ENCODE data around the gene MRPL45.
"Not testable (repeated sequence)": the region's sequence is repeated elsewhere in the genome, so short reads cannot be mapped to it uniquely, and the experiment has no call there.

MRPL45 gene

DNA sequence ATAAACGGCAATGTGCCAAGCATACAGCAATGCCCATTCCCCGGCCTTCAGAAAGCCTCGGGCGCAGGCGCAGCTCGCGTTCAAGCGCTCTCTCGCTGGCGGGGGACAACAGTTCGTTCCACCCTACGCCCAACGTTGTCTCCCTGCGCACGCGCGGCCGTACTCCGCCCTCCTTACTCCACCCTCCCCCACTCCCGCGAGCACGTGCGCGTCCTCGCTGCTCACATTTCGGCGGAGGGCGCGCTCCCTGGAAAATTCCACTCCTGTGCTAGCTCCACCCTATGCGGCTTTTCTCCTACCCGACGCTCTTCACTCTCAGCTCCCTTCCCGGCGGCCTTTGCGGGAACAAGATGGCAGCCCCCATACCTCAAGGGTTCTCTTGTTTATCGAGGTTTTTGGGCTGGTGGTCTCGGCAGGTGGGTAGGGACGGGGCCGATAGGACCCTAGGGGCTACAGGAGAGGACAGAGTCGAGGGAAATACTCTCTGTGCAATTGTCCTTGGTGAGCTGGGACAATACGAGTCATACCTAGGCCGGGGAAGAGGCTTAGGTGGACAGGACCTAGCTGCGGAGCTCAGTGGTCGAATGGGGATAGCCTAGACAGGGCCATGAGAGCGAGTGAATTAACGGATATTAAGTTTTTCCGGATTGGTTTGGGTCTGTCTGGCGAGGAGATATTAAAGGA, at the start of gene MRPL45:
Gene MRPL45 (plus strand): TSS at position 335 of the 684 bp plus-strand sequence. CDS start 16 bp downstream, at position 351.
- DNase-seq (ENCODE audit: extremely low read depth, low read depth), result peak; percentile 85

DNA sequence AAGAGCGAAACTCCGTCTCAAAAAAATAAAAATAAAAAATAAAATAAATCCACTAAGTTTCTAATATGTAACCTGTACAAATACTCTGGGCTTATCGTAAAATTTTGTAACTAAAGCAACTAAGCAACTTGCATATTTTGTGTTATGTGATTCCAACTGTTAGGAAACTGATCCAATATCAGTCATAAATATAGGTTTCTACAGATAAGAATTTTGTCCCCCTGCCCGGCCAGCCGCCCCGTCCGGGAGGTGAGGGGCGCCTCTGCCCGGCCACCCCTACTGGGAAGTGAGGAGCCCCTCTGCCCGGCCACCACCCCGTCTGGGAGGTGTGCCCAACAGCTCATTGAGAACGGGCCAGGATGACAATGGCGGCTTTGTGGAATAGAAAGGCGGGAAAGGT, 43.8 kb upstream of the MRPL45 start:
- DNase-seq (ENCODE audit: extremely low read depth, low read depth); H3K4me3 ChIP-seq (replicated peaks; ENCODE audit: low read depth, low read length): not testable (repeated sequence)

More for the DNA sequence above, at the start of gene MRPL45:
- peak within 1 kb of the TSS; percentile 60 for H3K4me3 ChIP-seq (replicated peaks; ENCODE audit: low read depth, low read length)

DNA sequence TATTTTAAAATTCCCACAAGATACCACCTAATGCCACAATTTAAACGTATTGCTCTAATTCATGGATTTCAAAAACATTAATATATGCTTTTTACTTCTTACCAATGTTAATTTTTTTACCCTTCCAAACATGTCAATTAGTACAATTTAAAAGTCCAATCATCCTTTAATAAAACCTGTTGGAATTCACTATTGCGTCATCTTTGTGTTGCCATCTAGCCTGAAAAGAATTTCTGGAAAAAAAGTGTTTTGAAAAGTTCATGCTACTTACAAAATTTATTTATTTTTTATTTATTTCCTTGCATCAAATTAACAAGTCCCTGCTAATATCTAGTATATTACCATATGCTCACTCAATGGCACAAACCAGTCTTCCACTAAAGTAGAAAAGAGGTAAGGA, 42.6 kb upstream of the MRPL45 start:
- H3K4me3 ChIP-seq (replicated peaks; ENCODE audit: low read depth, low read length); DNase-seq (ENCODE audit: extremely low read depth, low read depth): not testable (repeated sequence)

DNA sequence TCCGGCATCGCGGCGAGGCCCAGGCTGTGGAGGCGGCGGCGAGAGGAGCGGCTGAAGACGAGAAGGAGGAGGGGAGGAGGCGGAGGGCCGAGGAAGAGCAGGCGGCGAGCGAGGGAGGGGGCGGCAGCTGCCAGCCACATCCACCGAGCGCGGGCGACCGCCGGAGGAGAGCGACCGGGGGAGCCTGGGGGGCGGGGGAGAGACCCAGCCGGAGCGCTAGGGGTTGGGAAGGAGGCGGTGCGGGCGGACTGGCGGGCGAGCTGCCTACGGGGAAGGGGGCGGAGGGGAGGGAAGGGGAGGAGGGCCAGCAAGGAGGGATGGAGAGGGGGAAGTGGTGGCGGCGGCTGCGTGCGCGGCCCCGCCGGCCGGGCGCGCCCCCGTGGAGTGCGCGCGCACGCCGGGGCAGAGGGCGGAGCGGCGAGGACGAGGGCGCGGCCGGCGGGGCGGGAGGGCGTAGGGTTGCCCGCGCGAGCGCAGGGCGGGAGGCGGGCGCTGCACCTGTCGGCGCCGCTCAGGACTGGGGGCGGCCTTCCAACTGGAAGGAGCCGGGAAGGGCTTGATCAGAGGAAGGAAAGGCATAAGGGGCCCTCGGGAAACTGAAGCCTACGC, 39.9 kb upstream of the MRPL45 start:
- peak overlapping the region; percentile 31 for H3K4me3 ChIP-seq (replicated peaks; ENCODE audit: low read depth, low read length)
- DNase-seq (ENCODE audit: extremely low read depth, low read depth), result not testable (repeated sequence)

DNA sequence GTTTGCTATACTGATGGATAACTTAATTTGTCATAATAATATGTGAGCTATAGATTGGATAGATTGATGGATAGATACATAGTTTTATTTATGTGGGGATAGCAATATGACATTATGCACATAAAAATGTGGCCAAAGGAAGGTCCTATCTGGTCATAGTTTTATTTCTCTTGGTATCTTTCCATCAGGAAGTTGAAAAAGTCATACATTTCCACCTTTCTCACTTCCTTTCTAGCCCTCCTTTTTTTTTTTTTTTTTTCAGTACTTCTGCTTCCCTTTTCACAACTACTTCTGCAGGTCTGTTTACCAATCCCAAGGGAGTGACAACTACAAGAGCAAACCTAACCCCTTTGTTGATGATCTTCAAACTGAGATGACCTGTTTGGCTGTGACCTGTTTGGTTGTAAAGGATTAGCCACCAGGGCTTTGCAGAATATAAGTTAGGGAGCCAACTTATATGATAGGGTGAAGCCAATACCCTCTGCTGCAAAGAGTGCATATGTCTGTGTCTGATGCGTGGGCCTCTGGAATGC, 30.9 kb upstream of the MRPL45 start:
- not testable (repeated sequence) for DNase-seq (ENCODE audit: extremely low read depth, low read depth); H3K4me3 ChIP-seq (replicated peaks; ENCODE audit: low read depth, low read length)

DNA sequence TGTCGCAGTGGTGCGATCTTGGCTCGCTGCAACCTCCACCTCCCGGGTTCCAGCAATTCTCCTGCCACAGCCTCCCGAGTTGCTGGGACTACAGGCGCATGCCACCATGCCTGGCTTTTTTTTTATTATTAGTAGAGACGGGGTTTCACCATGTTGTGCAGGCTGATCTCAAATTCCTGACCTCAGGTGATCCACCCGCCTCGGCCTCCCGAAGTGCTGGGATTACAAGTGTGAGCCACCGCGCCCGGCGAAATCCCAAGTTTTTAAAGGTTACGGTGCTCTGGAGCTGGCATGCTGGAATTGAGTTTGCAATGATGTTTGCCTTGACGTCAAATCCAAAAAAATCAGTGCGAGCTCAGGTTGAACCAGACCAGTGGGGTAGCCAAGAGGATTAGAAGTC, 30.4 kb upstream of the MRPL45 start:
- DNase-seq (ENCODE audit: extremely low read depth, low read depth); H3K4me3 ChIP-seq (replicated peaks; ENCODE audit: low read depth, low read length): not testable (repeated sequence)

DNA sequence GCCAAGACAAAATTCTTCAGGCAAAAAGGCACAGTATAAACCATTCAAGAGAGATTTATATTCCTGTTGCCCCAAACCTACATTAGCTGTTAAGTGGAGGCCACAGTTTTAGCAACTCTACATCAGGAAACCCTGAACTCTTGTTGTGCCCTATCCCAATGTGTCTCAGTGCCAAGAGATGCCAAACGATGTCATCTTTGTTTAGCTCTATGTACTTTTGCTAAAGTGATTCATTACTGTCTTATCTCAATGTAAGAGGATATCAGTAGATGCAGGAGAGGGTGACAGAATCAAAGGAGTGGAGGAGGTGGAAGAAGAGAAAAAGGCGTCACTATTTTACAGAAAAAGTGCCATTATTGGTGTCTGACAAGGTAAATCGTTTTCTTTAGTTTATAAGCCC, 28.8 kb upstream of the MRPL45 start:
- not testable (repeated sequence) for DNase-seq (ENCODE audit: extremely low read depth, low read depth); H3K4me3 ChIP-seq (replicated peaks; ENCODE audit: low read depth, low read length)

DNA sequence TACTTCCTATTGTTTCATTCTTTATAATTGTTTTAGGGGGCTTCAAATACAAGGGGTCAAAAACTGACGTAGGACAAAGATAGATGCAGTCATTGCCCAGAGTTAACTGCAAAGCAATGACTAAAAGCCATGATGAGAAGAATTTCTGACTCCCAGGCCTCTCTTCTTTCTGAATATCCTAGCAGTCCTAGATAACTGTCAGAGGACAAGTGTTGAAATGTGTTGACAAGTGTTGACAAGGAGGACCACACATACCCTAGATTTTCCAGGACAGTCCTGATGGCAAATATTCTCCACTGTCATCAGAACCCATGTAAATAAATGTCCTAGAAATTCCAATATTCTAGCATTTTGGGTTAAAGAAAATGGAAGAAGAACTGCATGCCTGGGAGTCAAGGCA, 27.9 kb upstream of the MRPL45 start:
- not testable (repeated sequence) for H3K4me3 ChIP-seq (replicated peaks; ENCODE audit: low read depth, low read length); DNase-seq (ENCODE audit: extremely low read depth, low read depth)

DNA sequence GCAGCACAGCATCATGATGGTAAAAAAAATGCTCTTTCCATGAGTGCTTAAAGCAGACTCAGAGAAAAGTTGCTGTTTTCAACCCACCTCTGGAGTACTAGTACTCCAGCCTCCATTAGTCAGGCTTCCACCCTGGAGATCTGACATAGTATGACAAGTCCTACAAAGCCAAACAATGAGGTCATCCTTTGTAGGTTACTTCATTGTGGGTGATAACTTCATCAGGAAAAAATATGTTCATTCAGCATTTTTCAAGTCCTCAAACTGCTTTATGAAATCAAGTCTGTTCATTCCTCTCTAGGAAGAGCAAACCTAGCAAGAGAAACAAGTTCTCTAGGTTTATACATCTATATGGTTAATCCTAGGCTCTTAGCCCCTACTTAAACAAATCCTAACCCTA, 27.4 kb upstream of the MRPL45 start:
- not testable (repeated sequence) for DNase-seq (ENCODE audit: extremely low read depth, low read depth); H3K4me3 ChIP-seq (replicated peaks; ENCODE audit: low read depth, low read length)

DNA sequence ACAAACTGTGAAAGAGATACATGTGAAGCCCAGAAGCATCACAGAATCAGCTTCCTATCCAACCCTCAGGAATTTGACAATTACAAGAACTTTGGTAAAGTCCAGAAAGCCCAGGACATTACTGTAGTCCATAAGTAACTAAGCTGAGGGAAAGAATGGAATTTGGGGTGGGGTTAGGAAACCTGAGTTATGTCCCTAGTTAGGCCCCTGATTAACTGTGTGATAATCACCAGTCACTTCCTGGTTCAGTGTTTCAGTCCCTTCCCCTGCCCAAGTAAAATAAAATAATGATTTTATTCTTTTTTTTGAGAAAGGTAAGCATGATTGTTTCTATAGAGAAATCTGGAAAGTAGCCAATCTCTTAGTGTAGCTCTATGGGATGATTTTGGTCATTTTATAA, 11.0 kb upstream of the MRPL45 start:
- not testable (repeated sequence) for H3K4me3 ChIP-seq (replicated peaks; ENCODE audit: low read depth, low read length); DNase-seq (ENCODE audit: extremely low read depth, low read depth)

DNA sequence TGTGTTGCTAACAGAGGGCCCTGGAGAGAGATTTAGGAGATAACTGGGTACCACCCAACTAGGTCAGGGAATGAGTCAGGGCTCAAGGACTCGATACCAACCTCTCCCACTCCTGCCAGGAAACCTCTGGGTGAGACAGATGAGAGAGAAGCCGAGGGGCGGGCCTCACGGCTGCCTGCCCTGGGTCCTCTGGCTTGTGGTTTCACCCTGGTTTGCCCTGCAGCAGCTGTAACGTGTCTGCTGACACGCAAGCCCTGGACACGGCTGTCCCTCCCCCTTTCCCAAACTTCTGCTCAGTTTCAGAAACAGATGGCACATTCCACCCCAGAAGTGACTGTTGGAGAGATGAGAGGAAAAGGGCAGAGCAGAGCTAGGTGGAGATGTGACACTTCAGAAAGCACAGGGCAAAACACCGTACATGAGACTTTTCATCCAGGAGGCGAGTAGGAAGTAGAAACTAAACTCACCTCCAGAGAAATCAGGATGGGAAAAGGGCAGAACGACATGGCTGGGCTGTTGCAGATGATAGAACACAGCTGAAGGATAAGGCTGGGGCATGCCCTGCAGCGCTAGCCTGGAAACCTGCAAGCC, 10.4 kb upstream of the MRPL45 start:
- DNase-seq (ENCODE audit: extremely low read depth, low read depth), result peak; percentile 45
- not testable (repeated sequence) for H3K4me3 ChIP-seq (replicated peaks; ENCODE audit: low read depth, low read length)

DNA sequence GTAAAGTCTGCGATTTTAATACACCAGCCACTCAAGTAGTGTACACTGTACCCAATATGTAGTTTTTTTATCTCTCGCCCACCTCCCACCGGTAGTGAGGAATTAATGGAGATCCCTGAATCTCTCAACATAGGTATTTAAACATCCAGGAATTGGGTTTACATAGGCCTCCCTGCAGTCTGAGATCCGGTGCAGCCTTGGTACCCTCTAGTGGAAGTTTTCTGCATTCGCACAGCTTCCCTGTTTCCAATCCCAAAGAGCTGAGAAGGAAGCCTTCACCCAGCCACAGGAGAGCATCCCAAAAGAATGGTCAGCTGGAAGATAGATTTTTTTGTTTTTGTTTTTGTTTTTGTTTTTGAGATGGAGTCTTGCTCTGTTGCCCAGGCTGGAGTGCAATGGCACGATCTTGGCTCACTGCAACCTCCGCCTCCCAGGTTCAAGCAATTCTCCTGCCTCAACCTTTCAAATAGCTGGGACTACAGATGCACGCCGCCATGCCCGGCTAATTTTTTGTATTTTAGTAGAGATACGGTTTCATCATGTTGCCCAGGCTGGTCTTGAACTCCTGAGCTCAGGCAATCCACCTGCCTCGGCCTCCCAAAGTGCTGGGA, 8.6 kb upstream of the MRPL45 start:
- not testable (repeated sequence) for H3K4me3 ChIP-seq (replicated peaks; ENCODE audit: low read depth, low read length); DNase-seq (ENCODE audit: extremely low read depth, low read depth)
- TF ChIP-seq, protein P1, sequence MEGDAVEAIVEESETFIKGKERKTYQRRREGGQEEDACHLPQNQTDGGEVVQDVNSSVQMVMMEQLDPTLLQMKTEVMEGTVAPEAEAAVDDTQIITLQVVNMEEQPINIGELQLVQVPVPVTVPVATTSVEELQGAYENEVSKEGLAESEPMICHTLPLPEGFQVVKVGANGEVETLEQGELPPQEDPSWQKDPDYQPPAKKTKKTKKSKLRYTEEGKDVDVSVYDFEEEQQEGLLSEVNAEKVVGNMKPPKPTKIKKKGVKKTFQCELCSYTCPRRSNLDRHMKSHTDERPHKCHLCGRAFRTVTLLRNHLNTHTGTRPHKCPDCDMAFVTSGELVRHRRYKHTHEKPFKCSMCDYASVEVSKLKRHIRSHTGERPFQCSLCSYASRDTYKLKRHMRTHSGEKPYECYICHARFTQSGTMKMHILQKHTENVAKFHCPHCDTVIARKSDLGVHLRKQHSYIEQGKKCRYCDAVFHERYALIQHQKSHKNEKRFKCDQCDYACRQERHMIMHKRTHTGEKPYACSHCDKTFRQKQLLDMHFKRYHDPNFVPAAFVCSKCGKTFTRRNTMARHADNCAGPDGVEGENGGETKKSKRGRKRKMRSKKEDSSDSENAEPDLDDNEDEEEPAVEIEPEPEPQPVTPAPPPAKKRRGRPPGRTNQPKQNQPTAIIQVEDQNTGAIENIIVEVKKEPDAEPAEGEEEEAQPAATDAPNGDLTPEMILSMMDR (IDR thresholded peaks at IDR 0.05; ENCODE audit: low read depth, low read length, missing control alignments), result peak; percentile 26

DNA sequence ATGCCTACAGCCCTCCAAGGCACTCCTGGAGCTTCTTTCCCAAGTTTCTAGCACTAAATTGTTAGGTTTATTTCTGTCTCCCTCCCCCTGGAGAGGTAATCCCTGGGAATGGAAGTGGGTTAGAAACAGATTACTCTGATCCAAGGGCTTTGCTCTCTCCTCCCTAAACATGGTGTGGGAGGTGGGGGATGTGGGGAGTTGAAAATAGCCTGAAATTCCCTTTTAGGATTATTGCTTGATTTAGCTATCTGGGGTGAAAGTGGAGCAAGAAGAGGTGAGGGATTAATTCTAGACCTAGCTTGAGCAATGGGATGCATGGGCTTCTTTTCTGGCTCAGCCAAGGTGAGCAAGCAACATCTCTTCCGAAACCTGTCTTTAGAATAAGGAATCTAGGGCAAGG, 7.2 kb upstream of the MRPL45 start:
- not testable (repeated sequence) for H3K4me3 ChIP-seq (replicated peaks; ENCODE audit: low read depth, low read length); DNase-seq (ENCODE audit: extremely low read depth, low read depth)

DNA sequence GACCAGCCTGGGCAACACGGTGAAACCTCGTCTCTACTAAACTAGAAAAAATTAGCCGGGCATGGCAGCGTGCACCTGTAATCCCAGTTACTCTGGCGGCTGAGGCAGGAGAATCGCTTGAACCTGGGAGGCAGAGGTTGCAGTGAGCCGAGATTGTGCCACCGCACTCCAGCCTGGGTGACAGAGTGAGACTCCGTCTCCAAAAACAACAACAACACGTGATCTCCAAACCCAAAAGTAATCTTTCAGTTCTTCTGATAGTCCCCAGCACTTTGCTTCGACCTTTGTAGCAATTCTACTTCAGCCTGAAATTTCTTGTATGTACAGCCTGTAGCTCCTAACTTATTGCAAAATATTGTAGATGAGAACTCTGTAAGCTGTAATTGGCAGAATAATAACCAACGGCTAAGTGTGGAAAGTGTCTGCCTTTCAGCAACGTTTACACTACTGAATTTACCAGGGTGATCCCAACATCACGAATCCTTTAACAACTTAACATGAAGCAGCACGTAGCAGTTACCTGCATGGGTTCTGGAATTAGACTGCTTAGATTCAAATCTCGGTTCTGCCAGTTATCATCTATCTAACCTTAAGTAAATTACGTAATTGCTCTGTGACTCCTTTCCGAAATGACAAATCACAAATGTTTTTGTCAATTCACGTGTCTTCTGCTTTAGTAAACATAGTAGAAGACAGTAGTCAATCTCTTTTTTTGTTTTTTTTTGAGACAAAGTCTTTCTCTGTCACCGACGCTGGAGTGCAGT, 1.2 kb upstream of the MRPL45 start:
- H3K4me3 ChIP-seq (replicated peaks; ENCODE audit: low read depth, low read length); DNase-seq (ENCODE audit: extremely low read depth, low read depth): not testable (repeated sequence)

All from HFF-Myc (cell line).